GM12892 (cell line): ENCODE data around the gene PHF11.

ENCODE experiments used
- POLR2A ChIP-seq: IDR thresholded peaks from 2 replicates; pipeline ENCODE4 v1.6.1; 2011; ENCODE audit warnings: low read depth, low read length, control low read depth
- TAF1 ChIP-seq: IDR thresholded peaks from 2 replicates; pipeline ENCODE4 v1.6.1; 2011; ENCODE audit warnings: low read depth, mild to moderate bottlenecking, control low read depth, low read length, borderline replicate concordance

GRCh38 chr13:49498206-49498605, 2.5 kb downstream of the PHF11 start:
- no peak for TF ChIP-seq TAF1
- no peak for TF ChIP-seq POLR2A
